Activated naive CD4-positive, alpha-beta T cell treated with anti-CD3 and anti-CD28 coated beads for 36 hours (primary cell): ENCODE results near the gene LKAAEAR1. TPM values are rescaled to one million over a fixed set of nuclear protein-coding genes. Genes with fewer than 3 reads are reported as not detected.

Source experiments
- CTCF ChIA-PET: fragments of 350-600 bp; sonication (Branson Sonifier 250); formaldehyde crosslinking; loops from one replicate; lab custom pipeline; 2021; ENCODE audit warnings: antibody characterized with exemption; lab: Charles Lee
- DNase-seq: peaks from one replicate; pipeline ENCODE4 v3.0.0-alpha.2; 2020
- H3K27ac Mint-ChIP-seq: one replicate; pipeline ENCODE4 v1.8.0; 2021; ENCODE audit warnings: mild to moderate bottlenecking, mixed read lengths
- H3K27me3 Mint-ChIP-seq: one replicate; pipeline ENCODE4 v1.8.0; 2021; ENCODE audit warnings: low read depth, mixed read lengths
- H3K36me3 Mint-ChIP-seq: one replicate; pipeline ENCODE4 v1.8.0; 2021; ENCODE audit warnings: low read depth, mixed read lengths
- H3K4me1 Mint-ChIP-seq: one replicate; pipeline ENCODE4 v1.8.0; 2021; ENCODE audit warnings: low read depth, mixed read lengths
- H3K4me3 Mint-ChIP-seq: one replicate; pipeline ENCODE4 v1.8.0; 2021; ENCODE audit warnings: mild to moderate bottlenecking, moderate library complexity, mixed read lengths
- H3K9me3 Mint-ChIP-seq: one replicate; pipeline ENCODE4 v1.8.0; 2021; ENCODE audit warnings: mixed read lengths
- intact Hi-C: fragments of 100-400 bp; cut with micrococcal nuclease; formaldehyde crosslinking; loops from one replicate; pipeline ENCODE4 v1.15.1; 2023
- total RNA-seq, 2 experiments: library from RNA; stranded (reverse); gene quantifications; one replicate each; pipeline ENCODE4 v1.2.3, GENCODE V29; 2021

Gene LKAAEAR1
- total RNA-seq, 2 experiments from 2014 or later = 0.33 to 0.62 TPM

- Mint-ChIP-seq H3K4me3 (peak within 1 kb of the TSS; percentile 27), H3K27me3 (peaks cover 37% of the 10 kb centered on the region), H3K4me1 (peaks cover 4% of the 10 kb centered on the region), H3K9me3 (no peaks in the 10 kb centered on the region), H3K36me3 (no peaks in the 10 kb centered on the region), H3K27ac (no peak within 1 kb of the TSS)
- intact Hi-C loops = no loop called here
- CTCF ChIA-PET = no interaction called here
- peak; percentile 49 for DNase-seq
Observed at GRCh38 chr20:64049060-64049877, 34.9 kb downstream of the LKAAEAR1 start, which contains the start of gene SOX18. Gene SOX18, minus strand, starts transcription at chr20:64049639. Its CDS starts 123 bp downstream, at chr20:64049516.

DNA sequence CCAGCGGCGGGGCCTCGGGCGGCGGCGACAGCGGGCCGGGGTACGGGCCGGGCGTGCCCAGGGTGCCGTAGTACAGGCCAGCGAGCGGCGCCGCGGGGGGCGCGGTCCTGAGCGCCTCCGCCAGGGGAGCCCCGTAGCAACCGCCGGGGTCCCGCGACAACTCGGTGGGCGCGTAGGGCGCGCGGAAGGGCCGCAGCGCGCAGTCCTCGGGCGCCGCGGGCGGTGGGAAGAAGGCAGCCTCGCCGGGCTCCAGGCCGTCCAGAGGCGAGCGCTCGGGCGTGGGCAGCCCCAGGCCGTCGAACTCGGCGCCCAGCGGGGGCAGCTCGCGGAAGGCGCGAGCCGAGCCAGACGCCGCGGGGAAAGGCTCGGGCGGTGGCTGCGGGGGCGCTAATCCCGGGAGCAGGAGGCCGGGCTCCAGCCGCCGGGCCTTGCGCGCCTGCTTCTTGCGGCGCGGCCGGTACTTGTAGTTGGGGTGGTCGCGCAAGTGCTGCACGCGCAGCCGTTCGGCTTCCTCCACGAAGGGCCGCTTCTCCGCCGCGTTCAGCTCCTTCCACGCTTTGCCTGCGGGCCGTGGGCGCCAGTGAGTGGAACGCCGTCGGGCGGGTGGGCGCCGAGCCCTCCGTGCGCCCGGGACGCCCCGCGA, 35.7 kb downstream of the LKAAEAR1 start:
- H3K27ac Mint-ChIP-seq = no peak overlapping the region
- no peak for DNase-seq
- no peak overlapping the region for H3K4me3 Mint-ChIP-seq
- no peaks in the 10 kb centered on the region for H3K36me3 Mint-ChIP-seq
- intact Hi-C loops = no loop called here
- no peaks in the 10 kb centered on the region for H3K9me3 Mint-ChIP-seq
- peaks cover 37% of the 10 kb centered on the region for H3K27me3 Mint-ChIP-seq
- H3K4me1 Mint-ChIP-seq = peaks cover 4% of the 10 kb centered on the region
- CTCF ChIA-PET = no interaction called here

DNA sequence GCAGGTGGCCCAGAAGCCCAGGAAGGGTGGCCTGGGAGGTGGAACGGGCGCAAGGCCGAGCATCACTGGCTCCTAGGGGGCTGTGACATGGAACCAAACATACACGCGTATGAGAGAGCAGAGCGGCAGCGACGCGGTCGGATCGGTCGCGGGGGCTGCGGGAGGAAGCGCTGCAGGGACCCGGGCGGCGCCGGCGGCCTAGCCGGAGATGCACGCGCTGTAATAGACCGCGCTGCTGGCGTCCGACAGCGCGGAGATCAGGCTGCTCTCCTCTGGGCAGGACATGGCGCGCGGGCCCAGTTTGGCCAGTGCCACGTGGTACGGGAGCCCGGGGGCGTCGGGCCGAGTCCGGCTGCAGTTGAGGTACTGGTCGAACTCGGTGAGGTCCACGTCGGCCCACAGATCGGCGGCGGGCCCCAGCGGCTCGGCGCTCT, 36.2 kb downstream of the LKAAEAR1 start:
- no peak for DNase-seq
- no peaks in the 10 kb centered on the region for H3K36me3 Mint-ChIP-seq
- no peaks in the 10 kb centered on the region for H3K9me3 Mint-ChIP-seq
- intact Hi-C loops = no loop called here
- H3K27ac Mint-ChIP-seq = no peak overlapping the region
- peaks cover 33% of the 10 kb centered on the region for H3K27me3 Mint-ChIP-seq
- CTCF ChIA-PET = interaction anchor here (1.5 kb wide), 1 partner anchor 9 kb away, joined by 3 read pairs; no protein-coding TSS in a partner anchor
- no peaks in the 10 kb centered on the region for H3K4me1 Mint-ChIP-seq
- H3K4me3 Mint-ChIP-seq = no peak overlapping the region

GRCh38 chr20:64047046-64047389, 37.2 kb downstream of the LKAAEAR1 start:
- no peaks in the 10 kb centered on the region for H3K36me3 Mint-ChIP-seq
- CTCF ChIA-PET = interaction anchor here (1.5 kb wide), 1 partner anchor 8 kb away, joined by 3 read pairs; no protein-coding TSS in a partner anchor
- no peak overlapping the region for H3K4me3 Mint-ChIP-seq
- no peaks in the 10 kb centered on the region for H3K4me1 Mint-ChIP-seq
- no peak for DNase-seq
- intact Hi-C loops = no loop called here
- peaks cover 30% of the 10 kb centered on the region for H3K27me3 Mint-ChIP-seq
- H3K9me3 Mint-ChIP-seq = no peaks in the 10 kb centered on the region
- H3K27ac Mint-ChIP-seq = no peak overlapping the region

GRCh38 chr20:64045346-64046011, 38.7 kb downstream of the LKAAEAR1 start:
- Mint-ChIP-seq H3K36me3 (no peaks in the 10 kb centered on the region), H3K4me1 (peaks cover 7% of the 10 kb centered on the region), H3K9me3 (no peaks in the 10 kb centered on the region), H3K27ac (no peak overlapping the region), H3K4me3 (no peak overlapping the region), H3K27me3 (peaks cover 18% of the 10 kb centered on the region)
- intact Hi-C loops = no loop called here
- CTCF ChIA-PET = no interaction called here
- DNase-seq = no peak

- no peak overlapping the region for H3K27ac Mint-ChIP-seq
- no peaks in the 10 kb centered on the region for H3K9me3 Mint-ChIP-seq
- H3K27me3 Mint-ChIP-seq = peaks cover 13% of the 10 kb centered on the region
- CTCF ChIA-PET = no interaction called here
- peaks cover 13% of the 10 kb centered on the region for H3K4me1 Mint-ChIP-seq
- no peaks in the 10 kb centered on the region for H3K36me3 Mint-ChIP-seq
- no peak overlapping the region for H3K4me3 Mint-ChIP-seq
- no peak for DNase-seq
- intact Hi-C loops = no loop called here
Observed at GRCh38 chr20:64044484-64045247, 39.5 kb downstream of the LKAAEAR1 start.

DNA sequence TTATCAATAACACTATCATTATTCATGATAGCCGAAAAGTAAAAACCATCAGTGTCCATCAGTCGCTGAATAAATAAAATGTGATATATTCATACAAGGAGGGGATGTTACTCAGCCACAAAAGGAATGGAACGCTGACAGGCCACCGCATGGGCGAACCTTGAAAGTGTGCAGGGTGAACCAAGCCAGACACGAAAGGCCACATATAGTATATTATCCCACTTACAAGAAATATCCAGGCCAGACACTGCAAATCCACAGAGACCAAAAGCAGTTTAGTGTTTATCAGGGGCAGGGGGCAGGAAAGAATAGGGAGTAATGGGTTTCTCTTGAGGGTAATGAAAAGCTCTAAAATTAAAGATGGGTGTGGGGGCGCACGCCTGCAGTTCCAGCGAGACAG, 40.4 kb downstream of the LKAAEAR1 start:
- peak overlapping the region; percentile 37 for H3K4me3 Mint-ChIP-seq
- no peaks in the 10 kb centered on the region for H3K9me3 Mint-ChIP-seq
- intact Hi-C loops = no loop called here
- H3K36me3 Mint-ChIP-seq = no peaks in the 10 kb centered on the region
- H3K4me1 Mint-ChIP-seq = peaks cover 20% of the 10 kb centered on the region
- no peak for DNase-seq
- peaks cover 11% of the 10 kb centered on the region for H3K27me3 Mint-ChIP-seq
- H3K27ac Mint-ChIP-seq = no peak overlapping the region
- CTCF ChIA-PET = interaction anchor here (1.2 kb wide), 1 partner anchor 10 kb away, joined by 4 read pairs; no protein-coding TSS in a partner anchor

GRCh38 chr20:64042054-64042781, 42.0 kb downstream of the LKAAEAR1 start:
- intact Hi-C loops = no loop called here
- Mint-ChIP-seq H3K27me3 (peaks cover 7% of the 10 kb centered on the region), H3K4me3 (peak overlapping the region; percentile 74), H3K4me1 (peaks cover 23% of the 10 kb centered on the region), H3K9me3 (no peaks in the 10 kb centered on the region), H3K36me3 (no peaks in the 10 kb centered on the region), H3K27ac (peak overlapping the region; percentile 66)
- no peak for DNase-seq
- CTCF ChIA-PET = interaction anchor here (1.3 to 4.5 kb wide), 2 partner anchors 15 to 62 kb away, joined by 4 to 16 read pairs; partner anchors contain the start of gene PRPF6

DNA sequence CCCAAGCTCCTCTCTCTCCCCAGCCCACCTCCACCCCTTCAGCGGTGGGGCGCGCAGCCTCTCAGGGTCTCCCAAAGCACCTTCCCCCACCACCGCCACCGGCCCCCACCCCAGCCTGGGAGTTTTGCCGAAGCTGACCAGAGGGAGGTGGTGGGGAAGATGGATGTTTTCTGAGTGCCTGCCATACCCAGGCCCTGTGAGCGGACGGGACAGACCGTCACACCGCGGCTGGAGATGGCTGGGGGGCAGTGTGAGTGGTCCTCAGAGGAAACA, 42.5 kb downstream of the LKAAEAR1 start:
- Mint-ChIP-seq H3K27me3 (peaks cover 3% of the 10 kb centered on the region), H3K9me3 (no peaks in the 10 kb centered on the region), H3K4me3 (peak overlapping the region; percentile 74), H3K27ac (no peak overlapping the region), H3K36me3 (no peaks in the 10 kb centered on the region), H3K4me1 (peaks cover 28% of the 10 kb centered on the region)
- intact Hi-C loops = no loop called here
- CTCF ChIA-PET = interaction anchor here (1.3 to 4.5 kb wide), 2 partner anchors 16 to 61 kb away, joined by 4 to 16 read pairs; partner anchors contain the start of gene PRPF6
- no peak for DNase-seq

DNA sequence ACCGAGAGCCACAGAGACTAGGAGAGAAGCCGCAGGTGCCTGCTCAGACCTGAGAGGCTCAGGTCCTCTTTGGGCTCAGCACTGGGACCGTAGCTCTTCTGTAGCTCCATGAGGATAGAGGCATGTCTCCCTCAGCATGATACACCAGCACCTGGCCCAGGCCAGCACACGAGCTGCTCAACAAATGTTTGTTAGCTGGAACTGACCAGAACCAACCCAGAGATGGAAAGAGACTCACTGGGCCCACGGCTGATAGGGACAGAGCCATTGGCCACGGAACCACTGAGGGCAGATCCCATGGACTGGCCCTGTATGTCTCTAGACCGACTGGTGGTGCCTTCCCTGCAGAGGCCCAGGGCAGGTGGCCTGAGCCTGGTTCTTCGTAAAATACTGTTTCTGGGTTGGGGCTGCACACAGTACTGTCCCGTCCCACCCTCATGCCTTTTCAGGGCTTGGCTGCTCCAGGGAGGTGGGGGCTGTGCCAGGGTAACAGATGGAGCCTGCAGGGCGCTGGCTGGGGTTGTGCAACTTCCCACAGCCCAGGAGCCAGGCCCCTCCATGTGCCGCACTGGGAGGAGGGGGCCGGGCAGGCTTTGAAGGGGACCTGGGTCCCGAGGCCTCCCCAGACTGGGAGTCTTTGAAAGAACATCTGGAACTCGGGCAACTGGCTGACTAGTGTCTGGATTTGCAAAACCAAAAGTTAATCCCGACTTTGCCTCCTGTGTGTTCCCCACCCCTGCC, 43.0 kb downstream of the LKAAEAR1 start:
- Mint-ChIP-seq H3K36me3 (no peaks in the 10 kb centered on the region), H3K9me3 (no peaks in the 10 kb centered on the region), H3K27me3 (peaks cover 2% of the 10 kb centered on the region), H3K4me1 (peaks cover 32% of the 10 kb centered on the region), H3K27ac (no peak overlapping the region), H3K4me3 (peak overlapping the region; percentile 74)
- intact Hi-C loops = no loop called here
- DNase-seq = no peak
- CTCF ChIA-PET = interaction anchor here (0.5 to 5.3 kb wide), 5 partner anchors 13 to 80 kb away, joined by 3 to 39 read pairs (median 5); partner anchors contain the start of gene PRPF6
